HCT116 (cell line): Measurements from ENCODE around the gene GEMIN7. TPM values are rescaled to one million over a fixed set of nuclear protein-coding genes. Genes with fewer than 3 reads are reported as not detected.

Experiments
- ATAC-seq: fragments of 200-7000 bp; cut with Tn5 transposase; 2 replicates; pipeline ENCODE4 v1.9.1; 2020; ENCODE audit warnings: mild to moderate bottlenecking, moderate library complexity
- BruUV-seq: library from RNA; stranded (reverse); fragments of 400-500 nt; replicated peaks from 2 replicates; lab custom pipeline; 2021; lab: Mats Ljungman, UMichigan
- CTCF ChIA-PET: fragments of 300-600 bp; sonication (Branson Sonifier 250); formaldehyde crosslinking; loops from one replicate; lab custom pipeline; 2021; ENCODE audit warnings: antibody characterized with exemption; lab: Charles Lee
- POLR2A ChIA-PET: fragments of 300-600, 350-600 bp; sonication (Branson Sonifier 250); formaldehyde crosslinking; loops from one replicate; lab custom pipeline; 2021; ENCODE audit warnings: antibody characterized with exemption; lab: Charles Lee
- RAD21 ChIA-PET, 2 experiments: fragments of 300-600 bp; sonication (Branson Sonifier 250); formaldehyde crosslinking; loops; one replicate each; lab custom pipeline; 2023; ENCODE audit warnings: low total read pairs in 2 of 2; ENCODE audit not compliant: uncharacterized antibody in 2 of 2, unreplicated experiment in 2 of 2, low non-redundant PET in 1 of 2; lab: Charles Lee
- DNase-seq: peaks from one replicate; pipeline ENCODE4 v3.0.0-alpha.2; 2010; ENCODE audit warnings: low read depth, low spot score
- H2AFZ ChIP-seq: fragments of 200-600 bp; shearing (Covaris generic), sonication (generic); 2 replicates; pipeline ENCODE4 v1.6.1; 2017; ENCODE audit warnings: low read depth, mixed run types, mixed read lengths, antibody characterized with exemption, low read length; ENCODE audit not compliant: poor library complexity, severe bottlenecking
- H3K27ac ChIP-seq: 2 replicates; pipeline ENCODE4 v1.5.1; 2012; ENCODE audit warnings: low read depth, low read length
- H3K27me3 ChIP-seq: fragments of 200-600 bp; sonication (generic); 2 replicates; pipeline ENCODE4 v1.6.1; 2016; ENCODE audit warnings: mixed run types, low read length, mixed read lengths; ENCODE audit not compliant: insufficient read depth
- H3K36me3 ChIP-seq, 2 experiments: fragments of 200-500 bp in 1 of 2; fragments of 200-600 bp in 1 of 2; sonication (Bioruptor generic) in 1 of 2; sonication (generic) in 1 of 2; 2 replicates each; pipeline versions ENCODE4 v1.5.1 to v1.6.1; 2014 to 2016; ENCODE audit warnings: low read length in 2 of 2, inconsistent platforms in 1 of 2, mixed read lengths in 1 of 2, mixed run types in 1 of 2; ENCODE audit not compliant: insufficient read depth in 2 of 2, control insufficient read depth in 1 of 2
- H3K4me1 ChIP-seq, 2 experiments: fragments of 200-600 bp in 1 of 2; sonication (generic) in 1 of 2; 2 replicates each; pipeline versions ENCODE4 v1.5.1 to v1.6.1; 2012 to 2017; ENCODE audit warnings: low read length in 2 of 2, inconsistent platforms in 1 of 2, mild to moderate bottlenecking in 1 of 2, mixed read lengths in 1 of 2, mixed run types in 1 of 2, moderate library complexity in 1 of 2; ENCODE audit not compliant: insufficient read depth in 2 of 2, control insufficient read depth in 1 of 2
- H3K4me2 ChIP-seq: fragments of 200-600 bp; sonication (generic); 2 replicates; pipeline ENCODE4 v1.6.1; 2017; ENCODE audit warnings: mixed run types, low read length, mixed read lengths
- H3K4me3 ChIP-seq, 2 experiments: fragments of 200-600 bp in 1 of 2; sonication (generic) in 1 of 2; replicated peaks in 1 of 2; 2 replicates each; pipeline ENCODE4 v1.5.1; 2011 to 2016; ENCODE audit warnings: low read length in 2 of 2, control low read depth in 1 of 2, low read depth in 1 of 2, mild to moderate bottlenecking in 1 of 2, mixed read lengths in 1 of 2, mixed run types in 1 of 2
- H3K79me2 ChIP-seq: fragments of 200-600 bp; sonication (generic); 2 replicates; pipeline ENCODE4 v1.6.1; 2017; ENCODE audit warnings: mild to moderate bottlenecking, mixed run types, low read length, moderate library complexity, mixed read lengths; ENCODE audit not compliant: insufficient read depth
- H3K9ac ChIP-seq: fragments of 200-600 bp; sonication (generic); 2 replicates; pipeline ENCODE4 v1.6.1; 2016; ENCODE audit warnings: low read length, mixed read lengths
- H3K9me2 ChIP-seq: fragments of 200-600 bp; sonication (generic), shearing (Covaris generic); 2 replicates; pipeline ENCODE4 v1.6.1; 2017; ENCODE audit warnings: mixed run types, mild to moderate bottlenecking, moderate library complexity; ENCODE audit not compliant: insufficient read depth
- H3K9me3 ChIP-seq, 2 experiments: fragments of 200-500 bp in 1 of 2; fragments of 200-600 bp in 1 of 2; sonication (Bioruptor generic) in 1 of 2; sonication (generic) in 1 of 2; 2 replicates each; pipeline ENCODE4 v1.6.1; 2014 to 2017; ENCODE audit warnings: low read length in 2 of 2, mixed read lengths in 2 of 2, inconsistent platforms in 1 of 2, low read depth in 1 of 2, mild to moderate bottlenecking in 1 of 2, mixed run types in 1 of 2, moderate library complexity in 1 of 2; ENCODE audit not compliant: control insufficient read depth in 1 of 2, insufficient read depth in 1 of 2
- H4K20me1 ChIP-seq: fragments of 200-600 bp; sonication (generic), shearing (Covaris generic); 2 replicates; pipeline ENCODE4 v1.6.1; 2017; ENCODE audit warnings: mixed run types, mild to moderate bottlenecking, moderate library complexity; ENCODE audit not compliant: insufficient read depth
- CTCF ChIP-seq, 3 experiments: fragments of 200-600 bp in 1 of 3; sonication (generic) in 1 of 3; IDR thresholded peaks in 2 of 3; conservative IDR thresholded peaks in 1 of 3; 2 replicates each; pipeline ENCODE4 v1.5.1; 2012 to 2017; ENCODE audit warnings: low read depth in 2 of 3, low read length in 2 of 3, antibody characterized with exemption in 1 of 3, borderline replicate concordance in 1 of 3, control low read depth in 1 of 3, mild to moderate bottlenecking in 1 of 3, mixed read lengths in 1 of 3, mixed run types in 1 of 3, moderate library complexity in 1 of 3; ENCODE audit not compliant: insufficient read depth in 1 of 3
- JUND ChIP-seq: IDR thresholded peaks from 2 replicates; pipeline ENCODE4 v1.6.1; 2012
- MAX ChIP-seq: IDR thresholded peaks from 2 replicates; pipeline ENCODE4 v1.6.1; 2012
- POLR2AphosphoS5 ChIP-seq: IDR thresholded peaks from 2 replicates; pipeline ENCODE4 v1.6.1; 2011; ENCODE audit warnings: mild to moderate bottlenecking, low read depth, low read length, moderate library complexity
- RAD21 ChIP-seq: IDR thresholded peaks from 2 replicates; pipeline ENCODE4 v1.6.1; 2012; ENCODE audit warnings: low read depth, mild to moderate bottlenecking
- SRF ChIP-seq: IDR thresholded peaks from 2 replicates; pipeline ENCODE4 v1.6.1; 2012; ENCODE audit warnings: low read depth
- TCF7L2 ChIP-seq: IDR thresholded peaks from 2 replicates; pipeline ENCODE4 v1.7.0; 2011; ENCODE audit warnings: borderline replicate concordance, inconsistent platforms; ENCODE audit not compliant: insufficient read depth, insufficient read length; ENCODE audit errors: extremely low read depth
- intact Hi-C: fragments of 100-400 bp; cut with micrococcal nuclease; formaldehyde crosslinking; loops from 2 replicates; pipeline ENCODE4 v1.10.0; 2022
- total RNA-seq: library from RNA; stranded (reverse); gene quantifications from one replicate; pipeline ENCODE4 v1.2.1, GENCODE V29; 2021; ENCODE audit not compliant: unreplicated experiment
- TF ChIP-seq, protein P1 (sequence below): IDR thresholded peaks from 2 replicates; pipeline ENCODE4 v1.6.1; 2012

GEMIN7 gene
- total RNA-seq, 1 experiment from 2014 or later: 35.4 TPM

- no peak for ATAC-seq
- Histone ChIP-seq H3K4me3 (no peak overlapping the region), H3K9me2 (no peaks in the 10 kb centered on the region), H3K79me2 (peaks cover 98% of the 10 kb centered on the region), H3K9me3 (no peaks in the 10 kb centered on the region), H3K4me2 (no peak overlapping the region), H3K27me3 (no peaks in the 10 kb centered on the region)
- ChIA-PET CTCF (interaction anchor here (1.8 kb wide), 1 partner anchor 13 kb away, joined by 7 read pairs; no protein-coding TSS in a partner anchor), POLR2A (no interaction called here), RAD21 (no interaction called here)
- intact Hi-C loops: no loop called here
- DNase-seq: no peak
- TF ChIP-seq MAX (no peak), TCF7L2 (no peak), POLR2AphosphoS5 (no peak), SRF (no peak), JUND (no peak), RAD21 (no peak), CTCF (IDR thresholded peaks at IDR 0.05 in 2 of 3, conservative IDR thresholded peaks at IDR 0.05 in 1 of 3; ENCODE audit: borderline replicate concordance in 1 of 3, insufficient read depth in 1 of 3, low read depth in 2 of 3, low read length in 2 of 3) (no peak)
- TF ChIP-seq, protein P1, sequence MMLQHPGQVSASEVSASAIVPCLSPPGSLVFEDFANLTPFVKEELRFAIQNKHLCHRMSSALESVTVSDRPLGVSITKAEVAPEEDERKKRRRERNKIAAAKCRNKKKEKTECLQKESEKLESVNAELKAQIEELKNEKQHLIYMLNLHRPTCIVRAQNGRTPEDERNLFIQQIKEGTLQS: no peak
- TF ChIP-seq, all 23 proteins: peak for 0
- Histone ChIP-seq H3K9ac (no peak overlapping the region), H3K36me3 (peaks cover 35 to 38% of the 10 kb centered on the region in 2 experiments), H3K4me1 (peaks cover 6 to 25% of the 10 kb centered on the region in 2 experiments), H4K20me1 (0 out of 2 replicates have a peak, but pooled peaks cover 3% of the 10 kb centered on the region), H3K27ac (no peak overlapping the region), H2AFZ (no peak overlapping the region)
- BruUV-seq: no TSS peak
Measured at GRCh38 chr19:45046355-45046754, 32.7 kb upstream of the GEMIN7 start.
